NCI-H146 treated with DMSO at 0.1 percent for 48 hours (cell line): Measurements from ENCODE around the gene RBM28.

Experiments used
- DNase-seq: peaks from one replicate; lab custom pipeline; 2025; ENCODE audit not compliant: unreplicated experiment; lab: John Stamatoyannopoulos, UW

Gene RBM28

GRCh38 chr7:128350708-128351295 lies 7.1 kb upstream of the RBM28 start:
- no peak for DNase-seq

GRCh38 chr7:128349466-128349825 lies 5.7 kb upstream of the RBM28 start:
- DNase-seq = no peak

GRCh38 chr7:128347647-128348097 lies 4.0 kb upstream of the RBM28 start:
- DNase-seq = peak; percentile 28

- DNase-seq = no peak
Measured at GRCh38 chr7:128344431-128344774, 695 bp upstream of the RBM28 start.

GRCh38 chr7:128341733-128342132 lies 2.0 kb downstream of the RBM28 start:
- no peak for DNase-seq

GRCh38 chr7:128335730-128336129 lies 8.0 kb downstream of the RBM28 start:
- no peak for DNase-seq

- DNase-seq = no peak
Measured at GRCh38 chr7:128324368-128324680, 19.4 kb downstream of the RBM28 start.

GRCh38 chr7:128323459-128324367 lies 20.0 kb downstream of the RBM28 start:
- no peak for DNase-seq

- DNase-seq = no peak
Measured at GRCh38 chr7:128323040-128323439, 20.7 kb downstream of the RBM28 start.

- no peak for DNase-seq
Measured at GRCh38 chr7:128322040-128322643, 21.6 kb downstream of the RBM28 start.

- DNase-seq = no peak
Measured at GRCh38 chr7:128321044-128321422, 22.7 kb downstream of the RBM28 start.

- no peak for DNase-seq
Measured at GRCh38 chr7:128318691-128319090, 25.0 kb downstream of the RBM28 start.

GRCh38 chr7:128311013-128311412 lies 32.7 kb downstream of the RBM28 start:
- DNase-seq = no peak

GRCh38 chr7:128310499-128310898 lies 33.2 kb downstream of the RBM28 start:
- DNase-seq = no peak

- DNase-seq = no peak
Measured at GRCh38 chr7:128309976-128310375, 33.7 kb downstream of the RBM28 start.

- DNase-seq = no peak
Measured at GRCh38 chr7:128309124-128309523, 34.6 kb downstream of the RBM28 start.

- no peak for DNase-seq
Measured at GRCh38 chr7:128307061-128307460, 36.6 kb downstream of the RBM28 start.

GRCh38 chr7:128304212-128304611 lies 39.5 kb downstream of the RBM28 start:
- no peak for DNase-seq

GRCh38 chr7:128303643-128304042 lies 40.1 kb downstream of the RBM28 start:
- DNase-seq = no peak

- no peak for DNase-seq
Measured at GRCh38 chr7:128303133-128303532, 40.6 kb downstream of the RBM28 start.

- no peak for DNase-seq
Measured at GRCh38 chr7:128302139-128302538, 41.6 kb downstream of the RBM28 start.

GRCh38 chr7:128299109-128299607 lies 44.5 kb downstream of the RBM28 start:
- no peak for DNase-seq
